HFF-Myc (cell line): ENCODE data around the gene KCNJ5.

ENCODE experiments used
- DNase-seq: peaks from one replicate; pipeline ENCODE4 v3.0.0-alpha.2; 2011; ENCODE audit warnings: low read depth; ENCODE audit errors: extremely low read depth
- H3K4me3 ChIP-seq: replicated peaks from 2 replicates; pipeline ENCODE4 v1.5.1; 2011; ENCODE audit warnings: low read depth, mild to moderate bottlenecking, control low read depth, low read length
- CTCF ChIP-seq: IDR thresholded peaks from 2 replicates; pipeline ENCODE4 v1.5.1; 2012; ENCODE audit warnings: mild to moderate bottlenecking, low read depth, low read length, control low read depth; ENCODE audit errors: missing control alignments

Gene KCNJ5

GRCh38 chr11:128868841-128869671 lies 22.1 kb upstream of the KCNJ5 start:
- no peak overlapping the region for H3K4me3 ChIP-seq
- no peak for TF ChIP-seq CTCF
- no peak for DNase-seq

- TF ChIP-seq CTCF: no peak
- DNase-seq: no peak
- no peak overlapping the region for H3K4me3 ChIP-seq
Measured at GRCh38 chr11:128871168-128871610, 20.0 kb upstream of the KCNJ5 start.

DNA sequence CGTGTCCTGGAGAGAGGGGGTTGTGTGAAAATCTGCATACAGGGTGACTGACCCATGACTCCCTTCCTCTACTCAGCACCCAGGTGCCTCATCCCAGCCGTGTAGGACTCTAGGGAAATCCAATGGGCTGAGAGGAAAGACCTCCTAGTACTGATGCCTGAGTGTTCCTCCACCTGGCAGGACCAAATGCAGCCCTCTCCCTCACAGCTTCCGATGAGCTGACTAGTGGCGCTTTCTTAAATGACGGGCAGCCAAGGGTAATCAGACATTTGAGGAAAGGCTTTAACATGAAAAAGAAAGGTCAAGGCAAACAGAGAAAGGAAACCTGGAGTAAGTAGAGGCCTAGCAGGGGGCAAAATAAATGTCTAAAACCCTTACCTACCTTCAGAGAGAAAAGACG lies 19.1 kb upstream of the KCNJ5 start:
- no peak for TF ChIP-seq CTCF
- DNase-seq: no peak
- no peak overlapping the region for H3K4me3 ChIP-seq

- no peak for DNase-seq
- no peak overlapping the region for H3K4me3 ChIP-seq
- TF ChIP-seq CTCF: no peak
Measured at GRCh38 chr11:128872594-128872993, 18.6 kb upstream of the KCNJ5 start.

GRCh38 chr11:128874427-128874826 lies 16.7 kb upstream of the KCNJ5 start:
- TF ChIP-seq CTCF: no peak
- DNase-seq: no peak
- H3K4me3 ChIP-seq: no peak overlapping the region

DNA sequence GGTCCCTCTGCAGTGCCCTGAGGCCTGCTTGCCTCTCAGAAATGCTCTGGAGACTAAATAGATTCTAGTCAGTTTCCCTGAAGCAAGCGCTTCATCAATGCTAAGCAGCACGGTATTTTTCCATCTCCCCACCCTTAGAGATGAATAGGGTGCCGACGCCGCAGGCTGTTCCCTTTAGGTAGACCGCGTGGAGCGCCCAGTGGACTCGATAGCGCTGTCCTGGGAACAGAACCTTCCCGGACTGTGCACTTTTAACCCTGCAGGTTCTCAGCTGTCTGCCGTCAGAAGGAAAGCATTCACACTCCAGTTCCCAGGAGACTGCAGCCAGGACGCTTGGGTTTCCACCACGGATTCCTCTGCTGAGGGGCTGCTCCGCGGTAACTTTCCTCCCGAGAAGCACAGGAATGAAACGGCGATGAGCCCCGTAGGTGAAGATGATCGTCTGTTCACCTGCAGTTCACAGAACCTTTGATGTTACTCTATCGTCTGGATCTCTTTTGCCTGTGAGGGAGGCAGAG lies 15.0 kb upstream of the KCNJ5 start:
- no peak for DNase-seq
- no peak for TF ChIP-seq CTCF
- H3K4me3 ChIP-seq: no peak overlapping the region

- no peak for TF ChIP-seq CTCF
- H3K4me3 ChIP-seq: no peak overlapping the region
- no peak for DNase-seq
Measured at GRCh38 chr11:128877726-128878125, 13.4 kb upstream of the KCNJ5 start.
